Activated CD4-positive, alpha-beta memory T cell treated with anti-CD3 and anti-CD28 coated beads for 36 hours (primary cell): Measurements from ENCODE around the gene RNF10. TPM values are rescaled to one million over a fixed set of nuclear protein-coding genes. Genes with fewer than 3 reads are reported as not detected.
A peak's percentile ranks its signal among the peaks of the same experiment; 100 is the strongest.

Experiments used
- CTCF ChIA-PET: fragments of 350-600 bp; sonication (Branson Sonifier 250); formaldehyde crosslinking; loops from one replicate; lab custom pipeline; 2021; ENCODE audit warnings: antibody characterized with exemption, inconsistent platforms; lab: Charles Lee
- POLR2A ChIA-PET: fragments of 350-600 bp; sonication (Branson Sonifier 250); formaldehyde crosslinking; loops from one replicate; lab custom pipeline; 2021; ENCODE audit warnings: antibody characterized with exemption; lab: Charles Lee
- DNase-seq: peaks from one replicate; pipeline ENCODE4 v3.0.0-alpha.2; 2020
- H3K27ac Mint-ChIP-seq: one replicate; pipeline ENCODE4 v1.8.0; 2021; ENCODE audit warnings: mixed read lengths
- H3K27me3 Mint-ChIP-seq: one replicate; pipeline ENCODE4 v1.8.0; 2021; ENCODE audit warnings: mixed read lengths
- H3K36me3 Mint-ChIP-seq: one replicate; pipeline ENCODE4 v1.8.0; 2021; ENCODE audit warnings: mixed read lengths
- H3K4me1 Mint-ChIP-seq: one replicate; pipeline ENCODE4 v1.8.0; 2021; ENCODE audit warnings: low read depth, mixed read lengths
- H3K4me3 Mint-ChIP-seq: one replicate; pipeline ENCODE4 v1.8.0; 2021; ENCODE audit warnings: mild to moderate bottlenecking, mixed read lengths
- H3K9me3 Mint-ChIP-seq: one replicate; pipeline ENCODE4 v1.8.0; 2021; ENCODE audit warnings: mixed read lengths
- intact Hi-C: fragments of 100-400 bp; cut with micrococcal nuclease; formaldehyde crosslinking; loops from one replicate; pipeline ENCODE4 v1.15.1; 2023
- total RNA-seq, 2 experiments: library from RNA; stranded (reverse); gene quantifications; one replicate each; pipeline ENCODE4 v1.2.3, GENCODE V29; 2021

Gene RNF10
- total RNA-seq, 2 experiments from 2014 or later: 188 to 210 TPM

GRCh38 chr12:120540445-120540844 lies 6.3 kb downstream of the RNF10 start:
- POLR2A ChIA-PET: no interaction called here
- Mint-ChIP-seq H3K4me1 (peaks cover 52% of the 10 kb centered on the region), H3K27ac (peak overlapping the region; percentile 81), H3K4me3 (no peak overlapping the region), H3K36me3 (peaks cover 24% of the 10 kb centered on the region), H3K27me3 (no peaks in the 10 kb centered on the region), H3K9me3 (no peaks in the 10 kb centered on the region)
- CTCF ChIA-PET: no interaction called here
- intact Hi-C loops: no loop called here
- DNase-seq: no peak

GRCh38 chr12:120542166-120542565 lies 8.0 kb downstream of the RNF10 start:
- no peak overlapping the region for H3K27ac Mint-ChIP-seq
- no peaks in the 10 kb centered on the region for H3K9me3 Mint-ChIP-seq
- intact Hi-C loops: no loop called here
- ChIA-PET POLR2A (no interaction called here), CTCF (no interaction called here)
- no peak for DNase-seq
- no peaks in the 10 kb centered on the region for H3K27me3 Mint-ChIP-seq
- H3K4me1 Mint-ChIP-seq: peaks cover 42% of the 10 kb centered on the region
- H3K4me3 Mint-ChIP-seq: no peak overlapping the region
- peaks cover 29% of the 10 kb centered on the region for H3K36me3 Mint-ChIP-seq

- Mint-ChIP-seq H3K9me3 (no peaks in the 10 kb centered on the region), H3K4me1 (peaks cover 17% of the 10 kb centered on the region), H3K27ac (no peak overlapping the region), H3K4me3 (no peak overlapping the region), H3K36me3 (peaks cover 15% of the 10 kb centered on the region), H3K27me3 (no peaks in the 10 kb centered on the region)
- ChIA-PET CTCF (interaction anchor here (0.7 kb wide), 1 partner anchor 108 kb away, joined by 3 read pairs; no protein-coding TSS in a partner anchor), POLR2A (interaction anchor here (0.7 kb wide), 1 partner anchor 243 kb away, joined by 4 read pairs; no protein-coding TSS in a partner anchor)
- intact Hi-C loops: no loop called here
- no peak for DNase-seq
These were observed 10.5 kb downstream of the RNF10 start for GRCh38 chr12:120544691-120545090.

GRCh38 chr12:120546050-120546386 lies 11.9 kb downstream of the RNF10 start:
- CTCF ChIA-PET: no interaction called here
- no peak overlapping the region for H3K27ac Mint-ChIP-seq

GRCh38 chr12:120554678-120555077 lies 20.5 kb downstream of the RNF10 start:
- DNase-seq: no peak
- Mint-ChIP-seq H3K4me3 (no peak overlapping the region), H3K9me3 (no peaks in the 10 kb centered on the region), H3K27ac (no peak overlapping the region), H3K4me1 (no peaks in the 10 kb centered on the region), H3K36me3 (peaks cover 31% of the 10 kb centered on the region), H3K27me3 (no peaks in the 10 kb centered on the region)
- POLR2A ChIA-PET: no interaction called here
- intact Hi-C loops: no loop called here
- CTCF ChIA-PET: interaction anchor here (1.3 kb wide), 1 partner anchor 92 kb away, joined by 3 read pairs; no protein-coding TSS in a partner anchor

More at GRCh38 chr12:120546050-120546386, 11.9 kb downstream of the RNF10 start:
- no peaks in the 10 kb centered on the region for H3K9me3 Mint-ChIP-seq
- no peaks in the 10 kb centered on the region for H3K27me3 Mint-ChIP-seq
- DNase-seq: no peak
- peaks cover 14% of the 10 kb centered on the region for H3K36me3 Mint-ChIP-seq
- POLR2A ChIA-PET: no interaction called here
- intact Hi-C loops: no loop called here
- H3K4me1 Mint-ChIP-seq: peaks cover 8% of the 10 kb centered on the region
- no peak overlapping the region for H3K4me3 Mint-ChIP-seq

GRCh38 chr12:120557589-120557988 lies 23.4 kb downstream of the RNF10 start:
- intact Hi-C loops: no loop called here
- CTCF ChIA-PET: no interaction called here
- peaks cover 44% of the 10 kb centered on the region for H3K36me3 Mint-ChIP-seq
- no peak overlapping the region for H3K27ac Mint-ChIP-seq
- H3K9me3 Mint-ChIP-seq: no peaks in the 10 kb centered on the region
- H3K4me1 Mint-ChIP-seq: no peaks in the 10 kb centered on the region
- H3K27me3 Mint-ChIP-seq: no peaks in the 10 kb centered on the region
- DNase-seq: no peak
- POLR2A ChIA-PET: no interaction called here
- H3K4me3 Mint-ChIP-seq: no peak overlapping the region

GRCh38 chr12:120562906-120563305 lies 28.8 kb downstream of the RNF10 start:
- no peaks in the 10 kb centered on the region for H3K4me1 Mint-ChIP-seq
- no peak for DNase-seq
- no peaks in the 10 kb centered on the region for H3K27me3 Mint-ChIP-seq
- POLR2A ChIA-PET: no interaction called here
- H3K36me3 Mint-ChIP-seq: peaks cover 53% of the 10 kb centered on the region
- CTCF ChIA-PET: no interaction called here
- H3K27ac Mint-ChIP-seq: no peak overlapping the region
- intact Hi-C loops: no loop called here
- no peak overlapping the region for H3K4me3 Mint-ChIP-seq
- no peaks in the 10 kb centered on the region for H3K9me3 Mint-ChIP-seq

- H3K4me3 Mint-ChIP-seq: no peak overlapping the region
- H3K36me3 Mint-ChIP-seq: peaks cover 51% of the 10 kb centered on the region
- CTCF ChIA-PET: no interaction called here
- POLR2A ChIA-PET: no interaction called here
- no peaks in the 10 kb centered on the region for H3K27me3 Mint-ChIP-seq
- DNase-seq: no peak
- H3K9me3 Mint-ChIP-seq: no peaks in the 10 kb centered on the region
- intact Hi-C loops: no loop called here
- H3K27ac Mint-ChIP-seq: no peak overlapping the region
- no peaks in the 10 kb centered on the region for H3K4me1 Mint-ChIP-seq
These were observed 29.3 kb downstream of the RNF10 start for GRCh38 chr12:120563495-120563894.

- Mint-ChIP-seq H3K4me3 (no peak overlapping the region), H3K27ac (no peak overlapping the region), H3K9me3 (no peaks in the 10 kb centered on the region), H3K27me3 (no peaks in the 10 kb centered on the region), H3K4me1 (no peaks in the 10 kb centered on the region), H3K36me3 (peaks cover 45% of the 10 kb centered on the region)
- CTCF ChIA-PET: interaction anchor here (0.7 to 1.0 kb wide), 2 partner anchors 10 to 78 kb away, joined by 3 read pairs; partner anchors contain the start of gene POP5
- intact Hi-C loops: no loop called here
- POLR2A ChIA-PET: no interaction called here
- no peak for DNase-seq
These were observed 37.1 kb downstream of the RNF10 start for GRCh38 chr12:120571299-120571698.

- CTCF ChIA-PET: no interaction called here
- H3K9me3 Mint-ChIP-seq: no peaks in the 10 kb centered on the region
These were observed 39.4 kb downstream of the RNF10 start for GRCh38 chr12:120573560-120573959.

GRCh38 chr12:120574106-120574505 lies 40.0 kb downstream of the RNF10 start:
- H3K36me3 Mint-ChIP-seq: peaks cover 56% of the 10 kb centered on the region
- intact Hi-C loops: no loop called here
- CTCF ChIA-PET: no interaction called here

More at GRCh38 chr12:120573560-120573959, 39.4 kb downstream of the RNF10 start:
- no peaks in the 10 kb centered on the region for H3K4me1 Mint-ChIP-seq
- no peak for DNase-seq
- H3K36me3 Mint-ChIP-seq: peaks cover 54% of the 10 kb centered on the region
- no peak overlapping the region for H3K27ac Mint-ChIP-seq
- no peaks in the 10 kb centered on the region for H3K27me3 Mint-ChIP-seq
- H3K4me3 Mint-ChIP-seq: no peak overlapping the region
- POLR2A ChIA-PET: no interaction called here
- intact Hi-C loops: no loop called here

GRCh38 chr12:120579179-120579578 lies 45.0 kb downstream of the RNF10 start:
- no peak overlapping the region for H3K27ac Mint-ChIP-seq
- DNase-seq: no peak
- no peak overlapping the region for H3K4me3 Mint-ChIP-seq
- peaks cover 33% of the 10 kb centered on the region for H3K4me1 Mint-ChIP-seq
- POLR2A ChIA-PET: interaction anchor here (1.2 kb wide), 1 partner anchor 378 kb away, joined by 3 read pairs; no protein-coding TSS in a partner anchor
- H3K9me3 Mint-ChIP-seq: no peaks in the 10 kb centered on the region
- H3K27me3 Mint-ChIP-seq: no peaks in the 10 kb centered on the region
- CTCF ChIA-PET: interaction anchor here (0.9 to 7.2 kb wide), 3 partner anchors 68 to 393 kb away, joined by 3 to 161 read pairs (median 3); no protein-coding TSS in a partner anchor
- intact Hi-C loops: no loop called here
- H3K36me3 Mint-ChIP-seq: peaks cover 34% of the 10 kb centered on the region

More at GRCh38 chr12:120574106-120574505, 40.0 kb downstream of the RNF10 start:
- POLR2A ChIA-PET: no interaction called here
- DNase-seq: no peak
- Mint-ChIP-seq H3K4me3 (no peak overlapping the region), H3K27ac (no peak overlapping the region), H3K9me3 (no peaks in the 10 kb centered on the region), H3K4me1 (no peaks in the 10 kb centered on the region), H3K27me3 (no peaks in the 10 kb centered on the region)
